ENCODE results near the gene CTNS. TPM values are rescaled to one million over a fixed set of nuclear protein-coding genes. Genes with fewer than 3 reads are reported as not detected.

Gene CTNS
- total RNA-seq, 1 experiment from 2014 or later, result 7.1 TPM

- no peak overlapping the region for H3K27ac Mint-ChIP-seq (ENCODE audit: low read depth, unreplicated experiment)
- no TSS peak for BruUV-seq (replicated peaks)
- no peak for DNase-seq (ENCODE audit: unreplicated experiment)
- no peaks in the 10 kb centered on the region for H3K9me3 Mint-ChIP-seq (ENCODE audit: unreplicated experiment)
- ChIA-PET POLR2A (interaction anchor here (0.6 to 0.8 kb wide), 3 partner anchors 23 to 771 kb away, joined by 3 to 4 read pairs (median 3); partner anchors contain the start of gene HASPIN), CTCF (interaction anchor here (0.7 to 0.8 kb wide), 3 partner anchors 12 to 157 kb away, joined by 3 to 4 read pairs (median 4); no protein-coding TSS in a partner anchor)
- no peaks in the 10 kb centered on the region for H3K27me3 Mint-ChIP-seq (ENCODE audit: insufficient read depth, unreplicated experiment)
- intact Hi-C loops (cut with micrococcal nuclease), result no loop called here
- TF ChIP-seq CTCF (IDR thresholded peaks at IDR 0.05; ENCODE audit: unreplicated experiment), result no peak
- peaks cover 15% of the 10 kb centered on the region for H3K4me1 Mint-ChIP-seq (ENCODE audit: insufficient read depth, unreplicated experiment)
- no peak overlapping the region for H3K4me3 Mint-ChIP-seq (ENCODE audit: unreplicated experiment)
- peaks cover 41% of the 10 kb centered on the region for H3K36me3 Mint-ChIP-seq (ENCODE audit: insufficient read depth, unreplicated experiment)
These were observed 26.8 kb downstream of the CTNS start for GRCh38 chr17:3663102-3664011.

GRCh38 chr17:3665834-3666233 lies 29.3 kb downstream of the CTNS start:
- peaks cover 48% of the 10 kb centered on the region for H3K36me3 Mint-ChIP-seq (ENCODE audit: insufficient read depth, unreplicated experiment)
- BruUV-seq (replicated peaks), result no TSS peak
- H3K4me1 Mint-ChIP-seq (ENCODE audit: insufficient read depth, unreplicated experiment), result peaks cover 10% of the 10 kb centered on the region
- no peak for DNase-seq (ENCODE audit: unreplicated experiment)
- ChIA-PET POLR2A (no interaction called here), CTCF (no interaction called here)
- TF ChIP-seq CTCF (IDR thresholded peaks at IDR 0.05; ENCODE audit: unreplicated experiment), result no peak
- intact Hi-C loops (cut with micrococcal nuclease), result no loop called here
- H3K9me3 Mint-ChIP-seq (ENCODE audit: unreplicated experiment), result no peaks in the 10 kb centered on the region
- no peaks in the 10 kb centered on the region for H3K27me3 Mint-ChIP-seq (ENCODE audit: insufficient read depth, unreplicated experiment)
- peak overlapping the region; percentile 94 for H3K4me3 Mint-ChIP-seq (ENCODE audit: unreplicated experiment)
- H3K27ac Mint-ChIP-seq (ENCODE audit: low read depth, unreplicated experiment), result peak overlapping the region; percentile 86

GRCh38 chr17:3666516-3666915 lies 30.0 kb downstream of the CTNS start:
- BruUV-seq (replicated peaks), result no TSS peak

More at GRCh38 chr17:3666516-3666915, 30.0 kb downstream of the CTNS start:
- peaks cover 46% of the 10 kb centered on the region for H3K36me3 Mint-ChIP-seq (ENCODE audit: insufficient read depth, unreplicated experiment)
- H3K4me1 Mint-ChIP-seq (ENCODE audit: insufficient read depth, unreplicated experiment), result peaks cover 11% of the 10 kb centered on the region
- no peak for TF ChIP-seq CTCF (IDR thresholded peaks at IDR 0.05; ENCODE audit: unreplicated experiment)
- CTCF ChIA-PET, result interaction anchor here (1.1 kb wide), 1 partner anchor 30 kb away, joined by 4 read pairs; the partner anchor contains the start of genes CTNS and SHPK
- no peak for DNase-seq (ENCODE audit: unreplicated experiment)
- H3K27ac Mint-ChIP-seq (ENCODE audit: low read depth, unreplicated experiment), result peak overlapping the region; percentile 86
- intact Hi-C loops (cut with micrococcal nuclease), result no loop called here
- no peaks in the 10 kb centered on the region for H3K27me3 Mint-ChIP-seq (ENCODE audit: insufficient read depth, unreplicated experiment)
- peak overlapping the region; percentile 94 for H3K4me3 Mint-ChIP-seq (ENCODE audit: unreplicated experiment)
- H3K9me3 Mint-ChIP-seq (ENCODE audit: unreplicated experiment), result no peaks in the 10 kb centered on the region
- POLR2A ChIA-PET, result interaction anchor here (0.6 to 3.8 kb wide), 9 partner anchors 7 to 774 kb away, joined by 3 to 36 read pairs (median 7); partner anchors contain the start of genes CTNS, HASPIN, P2RX5 and SHPK

Data from MCF 10A (cell line).